ENCODE results near the gene FIGNL2. TPM values are rescaled to one million over a fixed set of nuclear protein-coding genes. Genes with fewer than 3 reads are reported as not detected.

Gene FIGNL2
- total RNA-seq, 4 donors from 2014 or later: 0.16 to 0.40 (median 0.32) TPM

GRCh38 chr12:51814311-51815088, 34.0 kb downstream of the FIGNL2 start:
- H3K27ac ChIP-seq: peak overlapping the region; percentile 74
- TF ChIP-seq POLR2AphosphoS5 (IDR thresholded peaks at IDR 0.05): no peak
- TF ChIP-seq CTCF (IDR thresholded peaks at IDR 0.05): peak; percentile 61 to 68
- no peak for TF ChIP-seq EP300 (IDR thresholded peaks at IDR 0.05)
- peak in 1 of 2 donors; percentile 42 for TF ChIP-seq POLR2A (IDR thresholded peaks at IDR 0.05)
- H3K27me3 ChIP-seq: peaks cover 14% of the 10 kb centered on the region
- H3K9me3 ChIP-seq: no peaks in the 10 kb centered on the region
- no peaks in the 10 kb centered on the region for H3K36me3 ChIP-seq
- DNase-seq (ENCODE audit: low spot score in 2 of 2): peak in 1 of 2 donors; percentile 80
- peak overlapping the region; percentile 64 for H3K4me3 ChIP-seq
- WGBS: 14% methylated on average over 16 of the region's 100 CpGs
- H3K4me1 ChIP-seq: peaks cover 20% of the 10 kb centered on the region

GRCh38 chr12:51813931-51814310, 34.6 kb downstream of the FIGNL2 start:
- Histone ChIP-seq H3K36me3 (no peaks in the 10 kb centered on the region), H3K4me3 (peak overlapping the region; percentile 64), H3K4me1 (peaks cover 20% of the 10 kb centered on the region), H3K27me3 (peaks cover 14% of the 10 kb centered on the region), H3K9me3 (no peaks in the 10 kb centered on the region), H3K27ac (no peak overlapping the region)
- WGBS: 25% methylated on average over 16 of the region's 34 CpGs
- no peak for DNase-seq (ENCODE audit: low spot score in 2 of 2)
- TF ChIP-seq POLR2A (IDR thresholded peaks at IDR 0.05): no peak
- TF ChIP-seq CTCF (IDR thresholded peaks at IDR 0.05): no peak
- TF ChIP-seq POLR2AphosphoS5 (IDR thresholded peaks at IDR 0.05): no peak
- TF ChIP-seq EP300 (IDR thresholded peaks at IDR 0.05): no peak

- TF ChIP-seq POLR2A (IDR thresholded peaks at IDR 0.05): no peak
- no peak for TF ChIP-seq POLR2AphosphoS5 (IDR thresholded peaks at IDR 0.05)
- no peak for TF ChIP-seq EP300 (IDR thresholded peaks at IDR 0.05)
- no peak for TF ChIP-seq CTCF (IDR thresholded peaks at IDR 0.05)
- Histone ChIP-seq H3K27ac (no peak overlapping the region), H3K9me3 (no peaks in the 10 kb centered on the region), H3K27me3 (peaks cover 13% of the 10 kb centered on the region), H3K4me1 (peaks cover 20% of the 10 kb centered on the region), H3K4me3 (no peak overlapping the region), H3K36me3 (no peaks in the 10 kb centered on the region)
- 91% methylated on average over 9 of the region's 13 CpGs for WGBS
- DNase-seq (ENCODE audit: low spot score in 2 of 2): no peak
These were observed 35.6 kb downstream of the FIGNL2 start for GRCh38 chr12:51812871-51813270.

GRCh38 chr12:51811203-51812202, 37.0 kb downstream of the FIGNL2 start:
- no peak for TF ChIP-seq POLR2A (IDR thresholded peaks at IDR 0.05)
- TF ChIP-seq EP300 (IDR thresholded peaks at IDR 0.05): no peak
- no peak for TF ChIP-seq POLR2AphosphoS5 (IDR thresholded peaks at IDR 0.05)
- TF ChIP-seq CTCF (IDR thresholded peaks at IDR 0.05): no peak
- H3K9me3 ChIP-seq: no peaks in the 10 kb centered on the region
- no peak for DNase-seq (ENCODE audit: low spot score in 2 of 2)
- WGBS: 64% methylated on average over 13 of the region's 13 CpGs
- H3K36me3 ChIP-seq: no peaks in the 10 kb centered on the region
- peaks cover 20% of the 10 kb centered on the region for H3K4me1 ChIP-seq
- H3K27me3 ChIP-seq: peaks cover 18% of the 10 kb centered on the region
- no peak overlapping the region for H3K27ac ChIP-seq
- H3K4me3 ChIP-seq: no peak overlapping the region

- TF ChIP-seq CTCF (IDR thresholded peaks at IDR 0.05): no peak
- no peak for TF ChIP-seq POLR2A (IDR thresholded peaks at IDR 0.05)
- TF ChIP-seq EP300 (IDR thresholded peaks at IDR 0.05): no peak
- no peak overlapping the region for H3K27ac ChIP-seq
- H3K36me3 ChIP-seq: no peaks in the 10 kb centered on the region
- DNase-seq (ENCODE audit: low spot score in 2 of 2): no peak
- H3K4me1 ChIP-seq: peaks cover 10% of the 10 kb centered on the region
- H3K9me3 ChIP-seq: no peaks in the 10 kb centered on the region
- H3K27me3 ChIP-seq: peaks cover 6% of the 10 kb centered on the region
- 69% methylated on average over 3 of the region's 3 CpGs for WGBS
- no peak overlapping the region for H3K4me3 ChIP-seq
These were observed 39.3 kb downstream of the FIGNL2 start for GRCh38 chr12:51809193-51809592.
